ENCODE measurements around the gene UCP1. TPM values are rescaled to one million over a fixed set of nuclear protein-coding genes. Genes with fewer than 3 reads are reported as not detected.
A peak's percentile ranks its signal among the peaks of the same experiment; 100 is the strongest.
"Not testable (repeated sequence)": the region's sequence is repeated elsewhere in the genome, so short reads cannot be mapped to it uniquely, and the experiment has no call there.

The UCP1 gene
- total RNA-seq, 2 donors from 2014 or later = 0.28 TPM; not detected in 1

DNA sequence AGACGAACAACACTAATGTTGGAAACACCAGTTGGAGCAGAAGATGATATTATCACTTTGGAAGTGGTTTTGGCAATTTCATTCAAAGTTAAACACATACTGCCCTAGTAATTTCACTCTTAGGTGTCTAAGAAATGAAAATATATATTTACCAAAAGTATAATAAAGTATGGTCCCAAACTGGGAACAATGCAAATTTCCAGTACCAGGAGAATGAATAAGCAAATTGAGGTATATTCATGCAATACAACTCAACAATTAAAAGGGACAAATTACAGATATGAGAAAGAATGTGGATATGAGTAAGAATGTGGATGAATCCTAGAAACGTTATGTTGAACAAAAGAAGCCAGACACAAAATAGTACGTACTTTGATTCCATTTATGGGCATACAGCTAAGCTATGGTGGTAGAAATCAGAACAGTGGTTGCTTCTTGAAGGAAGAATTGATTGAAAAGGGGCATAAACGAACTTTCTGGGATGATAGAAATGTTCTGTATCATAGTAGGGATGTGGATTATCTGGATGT is 34.7 kb downstream of the UCP1 start:
- no peak for DNase-seq (ENCODE audit: low spot score)
- H3K9me3 ChIP-seq = no peaks in the 10 kb centered on the region

DNA sequence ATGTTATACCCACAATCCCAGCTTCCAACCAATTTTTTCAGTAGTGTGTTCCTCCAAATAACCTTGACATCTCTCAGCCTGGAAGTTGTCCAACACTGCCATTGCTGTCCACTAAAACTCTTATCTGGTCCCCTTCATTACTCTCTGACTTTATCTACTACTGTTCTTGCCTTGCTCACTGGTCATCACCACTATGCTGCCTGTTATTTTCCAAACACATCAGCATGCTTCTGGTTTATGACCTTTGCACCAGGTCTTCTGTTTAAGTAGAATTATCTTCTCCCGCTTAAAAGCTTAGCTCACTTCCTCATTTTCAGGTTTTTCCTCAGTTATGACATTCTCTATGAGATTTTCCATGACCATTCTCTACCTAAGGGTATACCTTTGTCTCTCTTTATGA is 39.3 kb downstream of the UCP1 start:
- Histone ChIP-seq H3K27me3 (no peaks in the 10 kb centered on the region), H3K4me1 (peaks cover 0 to 15% of the 10 kb centered on the region in 2 donors), H3K4me3 (no peak overlapping the region), H3K9me3 (no peaks in the 10 kb centered on the region), H3K36me3 (peaks cover 8% of the 10 kb centered on the region), H3K27ac (peak overlapping the region; percentile 28 to 35)
- TF ChIP-seq, protein P1, sequence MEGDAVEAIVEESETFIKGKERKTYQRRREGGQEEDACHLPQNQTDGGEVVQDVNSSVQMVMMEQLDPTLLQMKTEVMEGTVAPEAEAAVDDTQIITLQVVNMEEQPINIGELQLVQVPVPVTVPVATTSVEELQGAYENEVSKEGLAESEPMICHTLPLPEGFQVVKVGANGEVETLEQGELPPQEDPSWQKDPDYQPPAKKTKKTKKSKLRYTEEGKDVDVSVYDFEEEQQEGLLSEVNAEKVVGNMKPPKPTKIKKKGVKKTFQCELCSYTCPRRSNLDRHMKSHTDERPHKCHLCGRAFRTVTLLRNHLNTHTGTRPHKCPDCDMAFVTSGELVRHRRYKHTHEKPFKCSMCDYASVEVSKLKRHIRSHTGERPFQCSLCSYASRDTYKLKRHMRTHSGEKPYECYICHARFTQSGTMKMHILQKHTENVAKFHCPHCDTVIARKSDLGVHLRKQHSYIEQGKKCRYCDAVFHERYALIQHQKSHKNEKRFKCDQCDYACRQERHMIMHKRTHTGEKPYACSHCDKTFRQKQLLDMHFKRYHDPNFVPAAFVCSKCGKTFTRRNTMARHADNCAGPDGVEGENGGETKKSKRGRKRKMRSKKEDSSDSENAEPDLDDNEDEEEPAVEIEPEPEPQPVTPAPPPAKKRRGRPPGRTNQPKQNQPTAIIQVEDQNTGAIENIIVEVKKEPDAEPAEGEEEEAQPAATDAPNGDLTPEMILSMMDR (IDR thresholded peaks at IDR 0.05) = no peak
- no peak for DNase-seq (ENCODE audit: low spot score)

More for the DNA sequence above, 34.7 kb downstream of the UCP1 start:
- TF ChIP-seq, protein P1 (IDR thresholded peaks at IDR 0.05) = no peak
- Histone ChIP-seq H3K27me3 (no peaks in the 10 kb centered on the region), H3K36me3 (peaks cover 23% of the 10 kb centered on the region), H3K4me3 (no peak overlapping the region), H3K4me1 (no peaks in the 10 kb centered on the region), H3K27ac (no peak overlapping the region)

DNA sequence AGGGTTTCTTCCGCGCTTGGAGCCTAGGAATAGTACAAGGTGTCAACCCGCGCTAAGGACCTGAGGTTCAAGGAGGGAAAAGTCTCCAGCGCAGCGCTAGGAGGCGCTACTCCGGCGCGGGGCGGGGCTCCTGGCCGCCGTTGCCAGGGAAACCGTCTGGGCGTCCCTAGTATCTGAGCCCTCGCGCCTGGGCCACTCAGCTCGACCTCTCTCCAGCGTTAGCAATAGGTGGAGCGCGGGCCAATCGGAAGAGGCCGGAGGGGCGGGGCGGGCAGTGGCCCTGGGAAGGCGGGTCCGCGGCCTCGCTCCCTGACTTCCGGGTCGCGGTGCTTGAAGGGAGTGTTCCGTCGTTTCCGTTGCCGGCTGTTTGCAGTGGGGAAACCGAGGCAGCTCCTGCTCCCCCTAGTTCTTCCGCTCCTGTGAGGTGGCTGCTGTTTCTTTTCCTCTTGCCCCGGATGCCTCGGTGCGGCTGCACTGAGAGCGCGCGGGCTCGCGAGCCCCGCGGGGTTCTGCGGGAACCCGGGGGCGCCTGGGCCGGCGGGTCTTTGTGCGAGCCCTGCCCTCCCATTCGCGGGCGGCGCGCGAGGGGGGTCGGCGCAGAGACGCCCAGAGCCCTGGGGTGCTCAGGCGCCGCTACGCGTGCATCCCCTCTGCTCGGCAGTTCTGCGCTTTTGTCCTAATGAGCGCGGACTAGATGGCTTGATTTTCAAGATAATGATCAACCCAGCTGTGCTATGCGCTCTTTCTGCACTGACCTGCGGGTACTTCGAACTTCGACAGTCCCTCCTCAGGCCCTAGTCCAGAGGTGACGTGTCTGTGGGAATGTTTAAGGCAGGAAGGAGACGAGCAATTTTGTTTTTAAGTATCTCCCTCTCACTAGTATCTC is 44.7 kb downstream of the UCP1 start, which contains the start of gene ELMOD2:
Gene ELMOD2, plus strand, starts transcription at position 312 of the 886 bp plus-strand sequence. CDS start 1,261 bp downstream, outside the sequence.
- Histone ChIP-seq H3K36me3 (peaks cover 8% of the 10 kb centered on the region), H3K9me3 (no peaks in the 10 kb centered on the region), H3K27ac (peak within 1 kb of the TSS; percentile 83 to 91), H3K4me1 (peaks cover 0 to 20% of the 10 kb centered on the region in 2 donors), H3K27me3 (no peaks in the 10 kb centered on the region), H3K4me3 (peak within 1 kb of the TSS; percentile 91 to 99)
- peak; percentile 99 for DNase-seq (ENCODE audit: low spot score)
- TF ChIP-seq, protein P1 (IDR thresholded peaks at IDR 0.05) = peak; percentile 92

DNA sequence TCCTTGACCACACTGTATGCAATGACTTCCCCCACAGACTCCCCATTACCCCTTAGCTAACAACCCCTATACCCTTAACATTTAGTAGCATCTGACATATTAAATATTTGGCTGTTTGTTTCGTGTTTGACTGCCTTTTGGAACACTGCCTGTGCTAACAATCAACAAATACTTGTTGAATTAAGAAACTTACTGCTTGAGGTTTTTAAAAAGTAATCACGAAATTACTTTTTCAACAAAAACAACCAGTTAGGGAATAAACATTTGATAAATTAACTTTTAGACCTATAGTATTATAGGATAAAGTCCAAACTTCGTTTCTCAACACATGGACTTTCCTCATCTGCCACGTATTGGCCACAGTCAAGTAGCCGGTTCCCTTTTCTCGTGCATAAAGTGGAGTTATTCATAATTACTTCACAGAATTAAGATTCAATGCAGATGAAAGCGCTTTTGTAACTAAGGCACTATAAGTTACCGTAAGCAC is 45.3 kb downstream of the UCP1 start:
- H3K9me3 ChIP-seq = no peaks in the 10 kb centered on the region
- peaks cover 8% of the 10 kb centered on the region for H3K36me3 ChIP-seq
- H3K4me3 ChIP-seq = peak overlapping the region; percentile 36 to 91
- H3K27me3 ChIP-seq = no peaks in the 10 kb centered on the region
- H3K4me1 ChIP-seq = peaks cover 0 to 20% of the 10 kb centered on the region in 2 donors
- no peak for DNase-seq (ENCODE audit: low spot score)
- H3K27ac ChIP-seq = peak overlapping the region; percentile 36 to 83
- TF ChIP-seq, protein P1 (IDR thresholded peaks at IDR 0.05) = no peak

DNA sequence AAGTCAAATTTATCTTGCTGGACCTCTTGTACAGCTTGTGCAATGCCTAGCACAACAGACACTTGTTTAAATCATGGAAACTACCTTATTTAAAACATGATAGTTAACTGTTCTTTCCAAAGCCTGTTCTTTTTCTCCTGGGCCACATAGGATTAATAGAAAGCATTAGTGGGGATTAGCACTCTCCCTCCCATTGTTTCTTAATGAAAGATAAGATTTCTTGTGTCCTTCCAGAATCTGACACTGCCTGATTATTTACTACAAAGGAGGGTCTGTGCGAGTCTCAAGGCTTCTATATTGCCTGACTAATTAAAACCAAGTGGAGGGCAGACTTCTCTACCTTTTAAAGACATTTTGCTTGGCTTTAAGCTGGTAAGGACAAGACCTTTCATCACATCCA is 53.3 kb downstream of the UCP1 start:
- no peaks in the 10 kb centered on the region for H3K9me3 ChIP-seq
- no peaks in the 10 kb centered on the region for H3K4me1 ChIP-seq
- TF ChIP-seq, protein P1 (IDR thresholded peaks at IDR 0.05) = no peak
- H3K27me3 ChIP-seq = no peaks in the 10 kb centered on the region
- no peak for DNase-seq (ENCODE audit: low spot score)
- no peak overlapping the region for H3K27ac ChIP-seq
- no peaks in the 10 kb centered on the region for H3K36me3 ChIP-seq
- no peak overlapping the region for H3K4me3 ChIP-seq

DNA sequence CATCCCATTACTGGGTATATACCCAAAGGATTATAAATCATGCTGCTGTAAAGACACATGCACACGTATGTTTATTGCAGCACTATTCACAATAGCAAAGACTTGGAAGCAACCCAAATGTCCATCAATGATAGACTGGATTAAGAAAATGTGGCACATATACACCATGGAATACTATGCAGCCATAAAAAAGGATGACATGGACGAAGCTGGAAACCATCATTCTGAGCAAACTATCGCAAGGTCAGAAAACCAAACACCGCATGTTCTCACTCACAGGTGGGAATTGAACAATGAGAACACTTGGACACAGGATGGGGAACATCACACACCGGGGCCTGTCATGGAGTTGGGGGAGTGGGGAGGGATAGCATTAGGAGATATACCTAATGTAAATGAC is 55.0 kb downstream of the UCP1 start:
- not testable (repeated sequence) for H3K27ac ChIP-seq; H3K4me1 ChIP-seq; H3K27me3 ChIP-seq; H3K4me3 ChIP-seq; DNase-seq (ENCODE audit: low spot score); H3K36me3 ChIP-seq; H3K9me3 ChIP-seq

Measured in right atrium auricular region (tissue), 2 donors.